ENCODE data around the gene PAM.

DNA sequence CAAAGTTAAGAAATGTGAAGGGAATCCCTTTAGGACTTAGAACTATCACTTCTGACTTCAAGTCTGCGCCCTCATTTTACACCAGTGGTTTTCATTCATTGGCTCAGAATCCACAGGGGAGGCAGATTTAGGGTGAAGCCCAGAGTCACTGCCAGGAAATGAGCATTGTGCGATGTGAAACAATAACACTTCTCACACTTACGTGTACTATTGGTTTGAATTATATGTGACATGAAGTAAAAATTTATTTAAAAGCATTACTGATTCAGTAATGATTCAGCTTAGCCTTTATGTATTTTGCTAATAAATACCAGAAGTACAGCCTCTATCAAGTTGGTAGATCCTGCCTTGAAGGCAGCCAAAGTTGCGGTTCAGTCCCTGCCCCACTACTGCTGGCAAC, 98.6 kb downstream of the PAM start:
- TF ChIP-seq POLR2AphosphoS5 (IDR thresholded peaks at IDR 0.05; ENCODE audit: low read depth, low read length): no peak
- TF ChIP-seq POLR2A (IDR thresholded peaks at IDR 0.05; ENCODE audit: low read depth, low read length): no peak
- TF ChIP-seq PAX5 (IDR thresholded peaks at IDR 0.05; ENCODE audit: insufficient read depth, low read length, severe bottlenecking): no peak
- no peak for TF ChIP-seq TAF1 (IDR thresholded peaks at IDR 0.05; ENCODE audit: low read depth, low read length)
- TF ChIP-seq POU2F2 (IDR thresholded peaks at IDR 0.05; ENCODE audit: low read depth, low read length): no peak

Measured in GM12891 (cell line).